Fibroblast of lung (primary cell): ENCODE measurements around the gene CELA3A.
"Not testable (repeated sequence)": the region's sequence is repeated elsewhere in the genome, so short reads cannot be mapped to it uniquely, and the experiment has no call there.

ENCODE experiments used
- CTCF ChIP-seq, 2 donors: IDR thresholded peaks in 1 of 2; conservative IDR thresholded peaks in 1 of 2; 1 replicate in 1 of 2; 2 replicates in 1 of 2; pipeline ENCODE4 v1.5.1; 2011 to 2012; ENCODE audit warnings: low read length in 2 of 2, control low read depth in 1 of 2, inconsistent platforms in 1 of 2, low read depth in 1 of 2, mild to moderate bottlenecking in 1 of 2
- EZH2 ChIP-seq: IDR thresholded peaks from 2 replicates; pipeline ENCODE4 v1.5.1; 2012; ENCODE audit warnings: low read length, control low read depth, mild to moderate bottlenecking; ENCODE audit errors: missing control alignments

GRCh38 chr1:21985893-21986292, 15.6 kb upstream of the CELA3A start:
- not testable (repeated sequence) for TF ChIP-seq CTCF (conservative IDR thresholded peaks at IDR 0.05 in 1 of 2, IDR thresholded peaks at IDR 0.05 in 1 of 2; ENCODE audit: low read depth in 1 of 2, low read length in 2 of 2); EZH2
